ENCODE results near the gene SEC24B.

The SEC24B gene

GRCh38 chr4:109390115-109390768, 43.4 kb upstream of the SEC24B start:
- no peak overlapping the region for H3K4me2 ChIP-seq (ENCODE audit: insufficient read depth, low read length)

GRCh38 chr4:109395694-109396093, 37.9 kb upstream of the SEC24B start:
- Histone ChIP-seq H4K20me1 (ENCODE audit: insufficient read depth, low read length) (no peaks in the 10 kb centered on the region), H3K4me2 (ENCODE audit: insufficient read depth, low read length) (no peak overlapping the region), H3K36me3 (ENCODE audit: insufficient read depth, low read length) (no peaks in the 10 kb centered on the region), H3K27ac (ENCODE audit: low read length) (no peak overlapping the region), H3K9ac (ENCODE audit: low read depth, low read length) (no peak overlapping the region), H3K27me3 (ENCODE audit: insufficient read depth, low read length, poor library complexity) (no peaks in the 10 kb centered on the region), H3K9me3 (ENCODE audit: insufficient read depth, low read length, severe bottlenecking) (no peaks in the 10 kb centered on the region), H3K4me1 (ENCODE audit: insufficient read depth, low read length) (no peaks in the 10 kb centered on the region), H3K4me3 (ENCODE audit: low read depth in 1 of 2, low read length in 2 of 2) (no peak overlapping the region), H3K79me2 (ENCODE audit: insufficient read depth, low read length) (no peaks in the 10 kb centered on the region), H2AFZ (ENCODE audit: low read depth, low read length) (no peak overlapping the region)
- no peak for ATAC-seq (ENCODE audit: insufficient read depth, low read depth)
- DNase-seq: no peak
- TF ChIP-seq EZH2 (IDR thresholded peaks at IDR 0.05; ENCODE audit: borderline replicate concordance, low read depth, low read length, severe bottlenecking) (no peak), CTCF (IDR thresholded peaks at IDR 0.05; ENCODE audit: borderline replicate concordance, extremely low read depth, low read length, poor library complexity, severe bottlenecking) (no peak)

More at GRCh38 chr4:109390115-109390768, 43.4 kb upstream of the SEC24B start:
- H3K9ac ChIP-seq (ENCODE audit: low read depth, low read length): no peak overlapping the region
- no peaks in the 10 kb centered on the region for H3K4me1 ChIP-seq (ENCODE audit: insufficient read depth, low read length)
- no peaks in the 10 kb centered on the region for H3K36me3 ChIP-seq (ENCODE audit: insufficient read depth, low read length)
- DNase-seq: no peak
- H3K27ac ChIP-seq (ENCODE audit: low read length): no peak overlapping the region
- H4K20me1 ChIP-seq (ENCODE audit: insufficient read depth, low read length): no peaks in the 10 kb centered on the region
- H3K79me2 ChIP-seq (ENCODE audit: insufficient read depth, low read length): no peaks in the 10 kb centered on the region
- no peak overlapping the region for H3K4me3 ChIP-seq (ENCODE audit: low read depth in 1 of 2, low read length in 2 of 2)
- no peak for ATAC-seq (ENCODE audit: insufficient read depth, low read depth)
- H2AFZ ChIP-seq (ENCODE audit: low read depth, low read length): no peak overlapping the region
- no peaks in the 10 kb centered on the region for H3K27me3 ChIP-seq (ENCODE audit: insufficient read depth, low read length, poor library complexity)
- no peak for TF ChIP-seq CTCF (IDR thresholded peaks at IDR 0.05; ENCODE audit: borderline replicate concordance, extremely low read depth, low read length, poor library complexity, severe bottlenecking)
- TF ChIP-seq EZH2 (IDR thresholded peaks at IDR 0.05; ENCODE audit: borderline replicate concordance, low read depth, low read length, severe bottlenecking): no peak
- H3K9me3 ChIP-seq (ENCODE audit: insufficient read depth, low read length, severe bottlenecking): no peaks in the 10 kb centered on the region

GRCh38 chr4:109398928-109399327, 34.7 kb upstream of the SEC24B start:
- no peak overlapping the region for H3K4me2 ChIP-seq (ENCODE audit: insufficient read depth, low read length)
- ATAC-seq (ENCODE audit: insufficient read depth, low read depth) (no peak), DNase-seq (no peak)
- no peaks in the 10 kb centered on the region for H3K4me1 ChIP-seq (ENCODE audit: insufficient read depth, low read length)
- H3K9me3 ChIP-seq (ENCODE audit: insufficient read depth, low read length, severe bottlenecking): no peaks in the 10 kb centered on the region
- H3K9ac ChIP-seq (ENCODE audit: low read depth, low read length): no peak overlapping the region
- H3K27me3 ChIP-seq (ENCODE audit: insufficient read depth, low read length, poor library complexity): no peaks in the 10 kb centered on the region
- H3K4me3 ChIP-seq (ENCODE audit: low read depth in 1 of 2, low read length in 2 of 2): no peak overlapping the region
- no peak overlapping the region for H2AFZ ChIP-seq (ENCODE audit: low read depth, low read length)
- no peaks in the 10 kb centered on the region for H4K20me1 ChIP-seq (ENCODE audit: insufficient read depth, low read length)
- TF ChIP-seq CTCF (IDR thresholded peaks at IDR 0.05; ENCODE audit: borderline replicate concordance, extremely low read depth, low read length, poor library complexity, severe bottlenecking): no peak
- no peak for TF ChIP-seq EZH2 (IDR thresholded peaks at IDR 0.05; ENCODE audit: borderline replicate concordance, low read depth, low read length, severe bottlenecking)
- no peaks in the 10 kb centered on the region for H3K79me2 ChIP-seq (ENCODE audit: insufficient read depth, low read length)
- no peak overlapping the region for H3K27ac ChIP-seq (ENCODE audit: low read length)
- no peaks in the 10 kb centered on the region for H3K36me3 ChIP-seq (ENCODE audit: insufficient read depth, low read length)

All from DND-41 (cell line).